Endothelial cell of umbilical vein (primary cell): Measurements from ENCODE around the gene COMT.

Experiments
- CTCF ChIP-seq, 2 donors: IDR thresholded peaks; 1 replicate in 1 of 2; 2 replicates in 1 of 2; pipeline ENCODE4 v1.5.1; 2011; ENCODE audit warnings: low read length in 2 of 2, mild to moderate bottlenecking in 2 of 2, moderate library complexity in 2 of 2, control low read depth in 1 of 2, inconsistent platforms in 1 of 2, low read depth in 1 of 2; ENCODE audit not compliant: insufficient read depth in 1 of 2; ENCODE audit errors: extremely low read depth in 1 of 2
- JUN ChIP-seq: IDR thresholded peaks from 2 replicates; pipeline ENCODE4 v1.6.1; 2011; ENCODE audit warnings: borderline replicate concordance, low read depth; ENCODE audit not compliant: insufficient read length, insufficient read depth
- POLR2A ChIP-seq: IDR thresholded peaks from 2 replicates; pipeline ENCODE4 v1.6.1; 2012; ENCODE audit warnings: low read depth, mild to moderate bottlenecking, control low read depth, low read length
- POLR2AphosphoS5 ChIP-seq: IDR thresholded peaks from 2 replicates; pipeline ENCODE4 v1.6.1; 2012; ENCODE audit warnings: low read depth, mild to moderate bottlenecking, control low read depth, low read length, moderate library complexity; ENCODE audit not compliant: insufficient read depth

- TF ChIP-seq CTCF (IDR thresholded peaks at IDR 0.05; ENCODE audit: extremely low read depth in 1 of 2, insufficient read depth in 1 of 2, low read depth in 1 of 2, low read length in 2 of 2) (no peak), JUN (no peak), POLR2A (no peak), POLR2AphosphoS5 (no peak)
Measured at GRCh38 chr22:20000246-20001081, 58.9 kb downstream of the COMT start.
